Brain microvascular endothelial cell (primary cell): ENCODE measurements around the gene GPR62.
A peak's percentile ranks its signal among the peaks of the same experiment; 100 is the strongest.

Experiments
- DNase-seq: peaks from one replicate; pipeline ENCODE4 v3.0.0-alpha.2; 2020
- H3K27ac ChIP-seq: fragments of 250-450 bp; sonication (Bioruptor Pico); 2 replicates; pipeline ENCODE4 v1.5.1; 2020; ENCODE audit warnings: mild to moderate bottlenecking, moderate library complexity
- H3K27me3 ChIP-seq: fragments of 250-450 bp; sonication (Bioruptor Pico); replicated peaks from 2 replicates; pipeline ENCODE4 v1.5.1; 2020; ENCODE audit warnings: mild to moderate bottlenecking
- H3K36me3 ChIP-seq: fragments of 250-450 bp; sonication (Bioruptor Pico); replicated peaks from 2 replicates; pipeline ENCODE4 v1.5.1; 2020; ENCODE audit warnings: mild to moderate bottlenecking
- H3K4me3 ChIP-seq: 2 replicates; pipeline ENCODE4 v1.5.1; 2011; ENCODE audit warnings: low read depth, mild to moderate bottlenecking, control low read depth, low read length, moderate library complexity
- CTCF ChIP-seq: IDR thresholded peaks from 2 replicates; pipeline ENCODE4 v1.5.1; 2011; ENCODE audit warnings: low read depth, mild to moderate bottlenecking, moderate library complexity, low read length, control low read depth, inconsistent platforms; ENCODE audit errors: missing control alignments
- in situ Hi-C: cut with HindIII; loops from 2 replicates; pipeline ENCODE4 v1.10.0; 2017; ENCODE audit warnings: low sequenced_read_pairs, low pct_ligation_motif_present

Gene GPR62

GRCh38 chr3:51957520-51958205 is 2.5 kb downstream of the GPR62 start:
- in situ Hi-C loops: no loop called here
- DNase-seq: no peak
- peak; percentile 18 for TF ChIP-seq CTCF
- Histone ChIP-seq H3K4me3 (no peak overlapping the region), H3K27ac (no peak overlapping the region), H3K36me3 (peaks cover 2% of the 10 kb centered on the region), H3K27me3 (no peaks in the 10 kb centered on the region)

GRCh38 chr3:51958603-51959521 is 3.7 kb downstream of the GPR62 start:
- no peak for TF ChIP-seq CTCF
- no peak overlapping the region for H3K27ac ChIP-seq
- DNase-seq: no peak
- peaks cover 2% of the 10 kb centered on the region for H3K36me3 ChIP-seq
- H3K4me3 ChIP-seq: no peak overlapping the region
- H3K27me3 ChIP-seq: no peaks in the 10 kb centered on the region
- in situ Hi-C loops: no loop called here

- Histone ChIP-seq H3K4me3 (no peak overlapping the region), H3K36me3 (peaks cover 2% of the 10 kb centered on the region), H3K27me3 (no peaks in the 10 kb centered on the region), H3K27ac (no peak overlapping the region)
- in situ Hi-C loops: no loop called here
- no peak for DNase-seq
- TF ChIP-seq CTCF: no peak
Measured at GRCh38 chr3:51959651-51960050, 4.5 kb downstream of the GPR62 start.

GRCh38 chr3:51960386-51960785 is 5.2 kb downstream of the GPR62 start:
- DNase-seq: no peak
- no peak for TF ChIP-seq CTCF
- in situ Hi-C loops: no loop called here

GRCh38 chr3:51961011-51961410 is 5.8 kb downstream of the GPR62 start:
- TF ChIP-seq CTCF: no peak
- peaks cover 2% of the 10 kb centered on the region for H3K36me3 ChIP-seq
- in situ Hi-C loops: no loop called here
- no peak overlapping the region for H3K27ac ChIP-seq
- DNase-seq: no peak
- H3K4me3 ChIP-seq: no peak overlapping the region
- no peaks in the 10 kb centered on the region for H3K27me3 ChIP-seq

More at GRCh38 chr3:51960386-51960785, 5.2 kb downstream of the GPR62 start:
- H3K27me3 ChIP-seq: no peaks in the 10 kb centered on the region
- no peak overlapping the region for H3K4me3 ChIP-seq
- no peak overlapping the region for H3K27ac ChIP-seq
- peaks cover 2% of the 10 kb centered on the region for H3K36me3 ChIP-seq
